ENCODE data around the gene IQSEC1.

Gene IQSEC1

DNA sequence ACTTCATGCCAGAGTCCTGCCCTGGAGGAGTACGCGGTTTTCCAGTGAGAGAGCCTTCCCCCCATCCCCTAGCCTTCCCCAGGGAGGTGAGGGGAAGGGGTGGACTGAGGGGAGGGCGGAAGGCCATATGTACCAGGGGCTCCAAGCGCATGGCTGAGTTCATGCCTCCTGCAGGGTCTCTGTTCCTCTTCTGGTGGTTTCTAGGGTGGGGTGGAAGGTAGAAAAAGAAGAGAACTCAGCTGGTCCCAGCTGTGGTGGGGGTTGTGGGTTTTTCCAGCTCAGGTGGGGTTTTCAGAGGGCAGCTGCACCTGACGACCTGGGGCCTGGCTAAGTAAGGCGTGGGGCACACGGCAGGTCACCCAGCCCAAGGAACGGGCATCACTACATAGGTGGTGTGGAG, 10.7 kb upstream of the IQSEC1 start:
- DNase-seq, result no peak

DNA sequence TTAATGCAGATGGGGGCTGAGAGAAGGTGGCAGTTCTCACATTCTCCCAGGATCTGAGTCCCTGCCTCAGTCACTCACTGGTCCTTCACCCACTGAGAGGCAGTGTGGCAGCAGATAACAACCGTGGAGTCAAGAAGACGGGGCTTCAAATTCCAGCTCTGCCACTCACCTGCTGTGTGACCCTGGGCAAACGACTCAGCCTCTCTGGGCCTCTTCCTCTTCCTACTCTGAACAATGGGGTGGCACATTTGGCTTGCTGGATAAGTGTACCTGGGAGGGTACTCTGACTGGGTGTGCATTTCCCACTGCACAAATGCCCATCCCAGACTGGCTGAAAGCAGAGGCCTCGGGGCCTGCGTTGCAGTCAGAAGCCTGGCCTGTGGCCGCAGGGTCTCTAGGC, 10.0 kb upstream of the IQSEC1 start:
- no peak for DNase-seq

DNA sequence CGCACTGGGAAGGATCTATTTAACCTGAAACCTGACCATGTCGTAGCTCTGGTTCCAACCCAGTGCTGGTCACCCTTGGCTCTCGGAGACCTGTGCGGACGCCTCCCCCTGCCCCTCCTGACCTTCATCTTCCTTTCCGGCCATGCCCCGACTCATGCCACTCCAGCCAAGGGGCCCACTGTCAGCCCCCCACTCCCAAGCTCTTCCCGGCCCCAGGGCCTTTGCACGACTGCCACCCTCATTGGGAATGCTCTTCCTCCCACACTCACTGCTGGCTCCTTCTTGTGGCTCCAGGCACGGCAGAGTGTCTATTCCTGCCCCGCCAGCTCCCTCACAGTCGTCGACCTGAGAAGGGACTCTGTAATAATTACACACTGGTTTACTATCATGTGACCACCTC, 9.4 kb upstream of the IQSEC1 start:
- no peak for DNase-seq

DNA sequence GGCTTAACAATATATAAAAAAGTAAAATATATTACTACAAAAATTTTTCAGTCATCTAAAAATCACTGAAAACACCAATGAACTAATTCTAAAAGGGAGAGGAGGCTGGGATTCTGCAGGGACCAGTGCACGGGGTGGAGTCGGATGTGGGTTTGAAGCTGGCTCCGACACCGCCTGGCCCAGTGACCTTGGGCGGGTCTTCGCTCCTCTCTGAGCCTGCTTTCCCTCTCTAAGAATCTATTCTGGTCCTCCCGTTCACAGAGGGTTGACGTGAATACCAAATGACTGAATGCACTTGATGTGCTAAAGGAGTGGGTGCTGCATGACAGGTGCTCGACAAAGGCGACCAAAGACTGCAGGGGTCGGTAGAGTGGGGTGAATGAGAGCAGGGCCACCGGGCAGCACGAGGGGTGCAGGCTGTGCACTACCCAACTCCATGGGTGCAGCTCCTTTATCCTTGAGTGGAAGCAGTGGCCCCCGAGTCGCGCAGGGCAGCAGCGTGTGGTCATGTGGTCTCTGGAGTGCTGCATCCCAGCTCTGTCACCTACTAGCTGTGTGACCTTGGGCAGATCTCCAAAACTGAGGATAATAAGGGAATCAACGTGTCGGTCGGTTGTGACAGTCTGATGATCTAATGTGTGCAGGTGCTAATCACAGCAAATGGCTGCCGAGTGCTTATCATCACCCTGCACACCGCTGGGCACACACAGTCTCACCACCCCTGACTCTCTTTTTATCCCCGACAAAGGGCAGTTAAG, 8.6 kb upstream of the IQSEC1 start:
- DNase-seq, result no peak

DNA sequence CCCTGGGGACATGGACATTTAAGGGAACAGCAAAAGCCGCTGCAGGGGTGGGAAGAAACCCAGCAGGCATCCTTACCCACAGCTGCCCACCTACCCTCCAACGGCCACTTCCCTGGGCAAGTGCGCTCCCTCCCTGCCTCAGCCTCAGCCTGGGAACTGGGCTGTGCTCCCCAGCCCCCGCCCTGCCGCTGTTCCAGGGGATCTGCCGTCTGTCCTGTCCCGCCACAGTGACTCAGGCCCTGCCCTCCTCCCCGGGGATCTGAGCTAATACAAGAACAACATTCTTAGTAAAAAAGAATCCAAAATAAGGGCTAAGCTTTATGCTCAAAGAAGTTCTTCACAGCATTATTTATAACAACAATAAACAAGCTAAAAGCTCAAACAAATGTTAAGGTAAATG, 7.4 kb upstream of the IQSEC1 start:
- no peak for DNase-seq

DNA sequence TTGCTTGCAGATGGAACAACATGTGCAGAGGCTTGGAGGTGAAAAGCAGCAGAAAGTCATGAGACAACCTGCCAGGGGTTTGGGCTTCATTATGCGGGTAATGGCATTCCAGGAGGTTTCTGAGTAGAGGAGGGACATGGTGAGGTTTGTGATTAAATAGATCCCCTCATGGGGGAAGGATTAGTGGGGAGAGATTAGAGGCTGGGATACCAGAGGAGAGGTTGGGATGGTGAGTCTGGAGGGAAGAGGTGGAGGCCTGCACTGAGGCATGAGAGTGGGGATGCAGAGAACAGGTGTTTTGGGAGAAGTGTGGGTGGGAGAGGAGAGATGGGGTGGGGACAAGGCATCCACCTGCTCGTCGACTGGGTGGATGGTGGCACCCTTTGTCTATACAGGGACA, 6.8 kb upstream of the IQSEC1 start:
- no peak for DNase-seq

DNA sequence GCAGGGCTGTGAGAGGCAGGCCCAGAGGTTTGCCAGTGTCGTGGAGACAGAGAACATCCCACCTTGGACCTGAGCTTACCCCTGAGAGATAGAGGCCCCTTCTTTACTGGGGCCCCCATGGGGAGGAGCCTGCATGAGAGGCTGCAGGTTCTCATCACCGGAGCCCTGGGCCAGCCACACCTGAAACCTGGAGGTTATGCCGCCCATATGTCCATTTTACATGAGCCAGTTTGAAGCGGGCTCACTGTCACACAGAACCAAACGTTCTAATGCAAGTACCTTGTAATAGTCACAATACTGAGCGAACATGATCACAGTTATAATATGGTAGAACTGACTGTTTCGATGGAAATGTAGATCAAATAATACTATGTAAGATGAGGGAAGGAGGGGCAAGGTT, 6.3 kb upstream of the IQSEC1 start:
- no peak for DNase-seq

DNA sequence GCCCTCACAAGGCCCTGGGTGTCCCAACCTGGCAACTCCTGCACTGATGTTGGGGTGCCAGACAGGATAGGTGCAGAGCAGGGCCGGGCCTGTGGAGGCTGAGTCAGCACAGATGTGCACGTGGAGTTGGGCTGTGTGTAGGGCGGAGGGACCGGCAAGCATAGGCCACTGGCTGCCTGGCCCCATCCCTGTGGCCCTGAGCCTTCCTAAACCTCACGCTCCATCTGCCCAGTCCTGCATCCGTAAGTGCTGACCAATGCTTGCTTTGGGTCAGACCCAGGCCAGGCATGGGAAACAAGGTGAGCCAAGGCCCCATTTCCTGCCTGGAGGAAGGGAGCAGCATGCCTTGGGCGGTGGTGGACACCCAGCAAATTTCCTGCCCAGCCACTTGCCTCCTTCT, 5.8 kb upstream of the IQSEC1 start:
- DNase-seq, result no peak

DNA sequence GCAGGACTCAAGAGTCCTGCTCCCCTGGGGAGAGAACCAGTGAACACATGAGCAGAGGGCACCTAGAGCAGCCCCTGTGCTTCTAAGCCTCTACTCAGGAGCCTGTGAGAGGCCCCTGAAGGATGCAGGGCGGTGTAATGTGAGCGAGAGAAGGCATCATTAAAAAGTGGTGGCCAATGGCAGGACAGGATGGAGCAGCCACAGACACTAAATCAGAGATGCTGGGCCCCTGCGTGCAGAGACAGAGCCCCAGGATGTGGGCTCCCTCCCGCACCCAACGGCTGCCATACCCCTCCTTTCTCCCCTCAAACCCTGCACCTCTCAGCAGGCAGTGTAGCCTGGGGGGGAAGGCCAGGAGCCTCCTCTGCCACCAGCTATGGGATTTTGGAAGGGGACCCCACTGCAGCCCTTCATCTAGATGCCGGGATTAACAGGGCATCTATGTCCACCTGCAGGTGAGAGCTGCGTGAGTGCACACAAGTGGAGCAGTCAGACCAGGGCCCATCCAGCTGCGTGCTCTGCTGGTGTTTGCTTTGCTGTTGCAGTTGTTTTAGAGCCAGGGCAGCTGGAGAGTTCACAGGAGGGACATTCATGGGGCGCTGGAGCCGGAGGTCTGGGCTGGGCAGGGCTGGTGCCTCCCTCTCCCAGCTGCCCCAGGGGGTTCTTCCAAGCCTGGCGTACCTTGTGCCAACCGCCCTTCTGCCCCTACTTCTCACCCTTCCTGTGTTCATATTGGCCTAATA, 5.1 kb upstream of the IQSEC1 start:
- DNase-seq, result peak; percentile 68

DNA sequence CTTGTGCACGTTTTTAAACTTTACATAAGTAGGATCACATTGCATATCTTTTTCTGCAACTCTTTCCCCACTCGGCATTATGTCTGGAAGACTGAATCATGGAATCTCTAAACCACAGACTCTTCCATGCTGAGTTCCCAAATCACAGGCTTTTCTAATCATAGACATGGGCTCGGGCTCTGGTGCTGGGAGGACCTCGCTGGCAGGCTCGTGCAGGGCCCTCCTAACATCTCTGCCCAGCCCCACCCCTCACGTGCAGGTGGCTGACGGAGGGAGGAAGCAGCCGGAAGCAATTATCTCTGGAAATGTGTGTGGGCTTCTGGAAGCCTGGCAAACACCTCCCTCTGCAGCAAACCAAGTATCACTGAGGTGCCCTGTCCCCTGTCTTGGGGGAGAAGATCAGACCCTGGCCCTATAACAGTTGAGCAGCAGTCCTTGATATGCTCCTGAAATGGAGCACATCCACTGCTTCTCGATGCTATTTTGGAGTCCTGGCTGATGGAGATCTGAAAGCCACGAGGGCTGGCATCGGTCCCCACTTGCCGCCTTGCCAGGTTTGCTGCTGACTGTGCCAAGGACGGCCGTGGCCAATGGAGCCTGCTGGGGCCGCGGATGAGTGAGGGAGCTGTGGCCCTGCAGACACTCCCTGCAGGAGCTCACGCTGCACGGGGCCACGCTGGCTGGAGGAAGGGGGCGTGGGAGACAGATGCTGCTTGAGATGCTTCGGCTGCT, 4.4 kb upstream of the IQSEC1 start:
- peak; percentile 45 for DNase-seq

DNA sequence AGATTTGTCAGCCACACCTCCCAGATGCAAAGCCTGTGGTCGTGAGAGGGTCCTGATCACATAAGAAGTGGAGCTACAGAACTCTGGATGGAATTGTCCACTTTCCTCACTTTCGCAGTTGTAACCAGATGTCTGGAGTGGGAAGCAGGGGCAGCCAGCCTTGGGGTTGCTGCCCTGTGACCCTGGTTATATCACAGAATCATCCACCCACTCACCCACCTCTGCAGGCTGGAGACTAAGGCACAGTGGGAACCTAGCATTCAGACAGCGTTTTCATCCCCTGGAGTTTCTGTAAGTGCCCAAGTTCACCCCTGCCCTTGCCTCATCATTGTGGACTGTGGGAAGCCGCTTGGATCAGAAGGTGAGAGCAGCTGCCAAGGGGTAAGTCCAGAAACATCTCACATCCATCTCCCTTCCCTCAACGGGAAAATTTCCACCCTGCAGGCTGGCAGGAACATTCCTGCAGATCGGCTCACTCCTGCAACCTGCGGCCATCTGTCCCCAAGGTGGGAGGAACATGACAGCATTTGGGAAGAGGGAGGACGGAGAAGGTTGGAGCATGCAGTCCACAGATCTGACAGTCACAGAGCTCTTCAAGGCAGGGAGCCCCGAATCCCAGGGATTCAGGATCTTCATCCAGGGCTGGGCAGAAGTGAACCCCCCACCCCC, 2.9 kb upstream of the IQSEC1 start:
- DNase-seq, result no peak

DNA sequence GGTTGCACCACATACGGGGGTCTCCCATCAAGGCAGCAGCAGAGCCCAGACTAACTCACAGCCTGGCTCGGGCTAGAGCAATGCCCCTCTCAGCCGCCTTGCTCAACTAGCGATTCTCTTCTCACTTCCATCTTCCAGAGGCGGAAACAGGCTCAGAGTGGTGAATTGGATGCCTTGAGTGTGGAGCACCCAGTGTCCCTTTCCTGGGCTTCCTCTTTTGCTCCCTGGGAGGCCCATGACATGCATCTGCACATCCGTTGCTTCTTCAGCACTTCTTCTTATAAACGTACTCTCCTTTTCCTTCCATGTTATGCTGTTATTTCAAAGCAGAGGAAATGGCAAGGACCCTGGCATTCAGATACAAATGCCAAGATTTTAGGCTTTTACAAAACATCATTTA, 2.1 kb upstream of the IQSEC1 start:
- no peak for DNase-seq

DNA sequence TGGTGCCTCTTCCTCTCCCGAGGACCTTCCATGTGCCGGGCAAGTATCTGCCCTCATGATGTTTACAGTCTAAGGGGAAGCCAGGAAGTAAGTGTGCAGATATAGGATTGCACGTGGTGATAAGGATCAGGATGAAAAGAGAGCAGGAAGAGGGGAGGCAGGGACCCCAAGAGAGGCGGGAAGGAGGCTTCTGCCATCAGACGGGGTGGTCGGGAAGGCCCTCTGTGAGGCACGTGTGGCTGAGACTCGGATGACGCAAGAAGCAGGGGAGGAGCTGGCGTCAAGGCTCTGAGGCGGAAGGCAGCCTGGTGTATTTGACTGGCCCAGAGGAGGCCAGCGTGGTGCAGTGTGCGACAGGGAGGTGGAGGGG, 762 bp upstream of the IQSEC1 start:
- DNase-seq, result no peak

DNA sequence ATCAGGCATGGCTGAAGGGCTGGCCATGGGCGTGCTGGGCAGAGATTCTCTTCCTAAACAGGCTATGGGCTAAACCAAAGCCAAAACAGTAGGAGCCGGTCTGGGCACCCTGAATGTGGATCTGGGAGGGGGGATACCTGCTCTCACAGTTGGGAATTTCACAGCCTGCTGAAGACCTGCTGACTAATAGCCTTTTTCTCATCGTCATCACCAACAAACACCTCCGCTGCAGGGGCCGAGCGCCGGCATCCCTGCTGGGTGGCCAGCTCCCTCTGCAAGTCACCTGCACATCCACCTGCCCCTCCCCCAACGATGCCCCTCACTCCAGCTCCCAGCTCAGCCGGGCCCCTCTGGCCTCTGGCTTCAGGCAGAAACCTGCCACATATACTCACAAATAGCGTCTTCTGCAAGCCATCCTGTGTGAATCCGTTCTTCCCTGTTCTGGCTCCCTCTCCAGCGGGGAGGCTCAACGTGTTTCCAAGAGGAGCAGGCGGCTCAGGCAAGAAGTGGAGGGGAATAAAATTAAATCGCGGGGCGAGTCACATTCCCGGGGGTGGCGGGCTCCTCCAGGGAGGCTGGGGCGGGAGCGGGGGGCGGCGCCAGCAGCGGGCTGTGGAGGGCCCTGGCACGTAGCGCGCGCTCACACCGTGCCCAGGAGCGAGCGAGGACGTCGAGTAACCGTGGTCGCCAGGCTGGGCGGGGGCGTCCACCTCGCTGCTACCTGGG, 466 bp downstream of the IQSEC1 start:
- no peak for DNase-seq

DNA sequence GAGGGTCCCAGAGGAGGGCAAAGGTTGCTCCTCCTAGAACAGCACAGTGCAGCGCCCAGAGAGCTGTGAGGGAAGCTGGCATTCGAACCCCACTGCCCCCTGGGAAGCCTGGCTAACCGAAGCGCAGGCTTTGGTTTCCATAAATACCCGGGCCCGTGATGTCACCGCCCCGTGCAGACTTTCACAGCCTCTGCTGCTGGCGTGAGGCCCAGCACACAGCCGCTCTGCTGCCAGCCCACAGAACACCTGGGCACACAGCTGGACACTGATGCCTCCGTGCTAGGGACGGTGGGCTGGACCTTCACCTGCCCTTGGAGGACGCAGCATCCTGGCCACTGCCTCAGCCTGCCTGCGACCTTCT, 1.0 kb downstream of the IQSEC1 start:
- DNase-seq, result no peak

DNA sequence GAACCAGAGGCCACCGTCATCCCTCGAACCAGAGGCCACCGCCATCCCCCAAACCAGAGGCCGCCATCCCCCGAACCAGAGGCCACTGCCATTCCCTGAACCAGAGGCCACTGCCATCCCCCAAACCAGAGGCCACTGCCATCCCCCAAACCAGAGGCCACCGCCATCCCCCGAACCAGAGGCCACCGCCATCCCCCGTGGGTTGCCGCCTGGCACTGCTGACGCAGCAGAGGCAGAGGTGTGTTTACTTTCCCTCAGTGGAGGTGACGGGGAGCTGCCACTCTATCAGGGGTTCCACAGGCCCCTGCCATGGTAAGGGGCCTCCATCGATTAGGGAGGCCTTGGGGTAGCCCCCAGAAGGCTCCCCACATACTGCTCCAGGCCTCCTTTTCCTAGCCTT, 1.5 kb downstream of the IQSEC1 start:
- no peak for DNase-seq

DNA sequence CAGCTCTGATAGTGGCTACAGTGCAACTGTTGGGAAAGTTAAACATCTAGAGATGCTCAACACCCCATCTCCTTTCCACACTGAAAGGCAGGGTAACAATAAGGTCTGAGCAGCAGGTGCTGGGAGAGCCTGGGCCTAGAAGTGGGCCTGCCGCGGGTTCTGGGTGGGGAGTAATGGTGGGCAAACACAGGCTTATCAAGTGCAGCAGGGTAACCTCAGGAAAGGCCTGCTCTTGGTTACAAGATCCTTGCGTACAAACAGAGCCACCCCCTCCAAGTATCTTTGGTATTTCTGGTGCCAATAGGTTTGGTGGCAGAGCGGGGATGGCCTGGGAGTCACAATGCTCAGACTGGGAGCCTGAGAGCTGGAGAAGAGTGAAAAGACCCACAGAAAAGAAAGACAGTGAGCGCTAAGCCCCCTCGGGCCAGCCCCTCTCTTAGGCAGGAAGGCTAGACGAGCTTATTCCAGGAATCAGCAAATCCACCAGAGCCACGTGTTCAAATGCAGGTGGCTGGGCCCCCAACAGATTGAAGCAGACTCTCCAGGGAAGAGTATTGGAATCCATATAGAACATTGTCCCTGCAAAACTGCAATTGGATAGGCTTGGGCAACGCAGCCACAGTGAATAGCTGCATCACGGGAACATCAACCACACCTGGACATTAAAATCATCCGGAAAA, 2.7 kb downstream of the IQSEC1 start:
- no peak for DNase-seq

DNA sequence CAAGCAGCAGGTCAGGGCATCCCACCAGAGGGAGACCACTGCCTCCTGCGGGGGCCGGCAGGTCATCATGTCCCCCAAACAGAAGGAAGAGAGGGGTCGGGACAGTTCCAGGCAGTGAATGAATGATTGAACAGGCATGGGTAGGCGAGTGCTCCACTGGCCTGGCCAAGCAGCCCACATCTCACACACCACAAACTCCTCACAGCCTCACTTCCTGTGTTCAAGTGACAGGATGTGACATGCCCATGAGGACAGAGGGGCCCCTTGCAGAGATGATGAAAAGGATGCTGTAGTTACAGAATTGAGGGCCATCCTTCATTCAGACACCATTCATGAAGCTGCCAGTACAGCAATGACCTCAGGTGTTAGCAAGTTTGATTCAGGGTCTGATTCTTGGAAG, 3.7 kb downstream of the IQSEC1 start:
- no peak for DNase-seq

DNA sequence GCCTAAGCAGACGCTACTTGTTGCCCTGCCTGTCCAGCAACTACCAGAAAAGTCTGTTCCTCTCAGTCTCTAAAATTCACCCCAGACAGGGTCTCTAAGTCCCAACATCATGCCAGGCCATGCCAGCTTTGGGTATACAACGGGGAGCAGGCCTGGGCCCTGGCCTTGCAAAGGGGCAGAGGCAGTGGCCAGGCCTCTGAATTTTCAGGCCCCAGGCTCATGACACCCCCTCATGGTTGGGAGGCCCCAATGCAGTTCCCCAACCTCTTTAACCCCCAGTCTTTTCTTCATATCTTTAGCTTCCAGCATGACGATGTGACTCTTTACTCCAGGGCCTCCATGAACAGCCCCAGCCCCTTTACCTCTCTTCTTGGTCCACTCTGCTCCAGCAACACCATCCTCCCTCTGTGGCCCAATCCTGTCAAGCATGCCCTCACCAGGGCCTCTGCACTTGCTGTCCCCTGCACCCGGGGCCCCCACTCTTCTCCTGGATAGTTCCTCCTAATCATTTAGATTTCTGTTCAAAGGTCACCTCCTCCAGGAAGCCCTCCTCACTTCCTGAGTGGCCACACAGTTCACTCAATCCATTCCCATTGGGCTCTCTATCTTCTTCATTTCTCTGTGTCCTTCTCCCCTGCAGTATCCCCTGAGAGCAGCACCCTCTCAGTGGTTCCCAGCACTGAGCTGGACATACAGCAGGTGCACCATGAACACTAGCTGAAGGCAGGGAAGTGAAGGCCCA, 4.8 kb downstream of the IQSEC1 start:
- DNase-seq, result no peak

DNA sequence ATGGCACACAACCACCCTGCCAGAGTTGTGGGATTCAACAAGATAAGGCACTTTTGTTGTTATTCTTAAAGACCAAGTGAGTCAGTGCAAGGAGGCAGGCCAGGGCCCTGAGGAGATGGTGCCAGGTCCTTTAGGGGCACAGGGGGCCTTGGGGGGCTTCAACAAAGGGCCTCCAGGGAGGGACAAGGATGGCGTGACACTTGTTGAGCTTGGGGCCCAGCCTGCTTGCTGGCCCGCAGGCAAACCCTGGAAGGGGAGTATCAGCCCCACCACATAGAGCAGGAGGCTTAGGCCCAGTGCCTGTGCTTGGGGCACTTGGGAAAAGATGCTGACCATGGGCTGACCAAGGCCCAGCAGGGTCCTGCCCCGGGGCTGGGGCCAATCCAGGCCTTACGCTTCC, 5.5 kb downstream of the IQSEC1 start:
- no peak for DNase-seq

DNA sequence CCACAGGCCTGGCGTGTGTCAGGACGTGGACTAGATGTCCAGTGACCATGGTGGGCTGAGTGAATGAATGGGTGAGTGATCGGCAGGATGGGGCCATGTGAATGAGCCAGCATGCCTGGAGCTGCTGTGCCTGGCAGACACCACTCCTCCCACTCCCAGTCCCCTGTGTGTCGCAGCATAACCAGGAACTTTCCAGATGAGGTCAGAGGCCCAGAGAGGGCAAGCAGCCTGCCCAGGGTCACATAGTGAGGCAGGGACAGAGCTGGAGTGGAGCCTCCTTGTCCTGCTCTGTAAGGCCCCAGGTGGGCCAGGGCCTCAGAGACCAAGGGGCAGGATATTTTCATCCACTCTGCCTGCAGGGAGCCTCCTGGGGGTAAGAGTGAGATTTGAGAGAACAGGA, 6.4 kb downstream of the IQSEC1 start:
- no peak for DNase-seq

DNA sequence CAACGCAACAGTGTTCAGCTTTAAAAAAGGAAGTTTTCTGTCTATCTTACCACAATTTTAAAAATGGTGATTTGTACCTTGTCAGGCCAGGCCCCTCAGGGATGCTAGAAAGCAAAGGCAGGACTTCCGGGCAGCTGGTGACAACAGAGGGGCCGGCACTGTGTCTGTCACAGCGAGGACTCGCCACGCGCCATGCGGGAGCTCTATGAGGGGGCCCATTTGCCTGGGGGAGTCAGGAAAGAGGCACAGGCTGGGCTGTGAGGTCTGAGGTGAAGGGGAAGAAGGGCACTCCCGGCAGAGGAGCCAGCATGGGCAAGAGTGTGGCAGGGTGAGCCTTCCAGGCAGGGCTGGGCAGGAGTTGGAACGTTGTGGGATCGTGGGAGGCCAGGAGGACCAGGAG, 7.0 kb downstream of the IQSEC1 start:
- DNase-seq, result no peak
